ENCODE measurements around the gene NHSL1. TPM values are rescaled to one million over a fixed set of nuclear protein-coding genes. Genes with fewer than 3 reads are reported as not detected.

Gene NHSL1
- total and polyA plus RNA-seq, 2 donors (not counting 3 experiments of a cell fraction or from before 2014, with no cell fraction given): 24.8 to 55.0 TPM

GRCh38 chr6:138461647-138462046, 37.6 kb downstream of the NHSL1 start:
- no peak overlapping the region for H3K27ac ChIP-seq (ENCODE audit: insufficient read depth, low read depth, low read length)
- peaks cover 8% of the 10 kb centered on the region for H3K79me2 ChIP-seq (ENCODE audit: control insufficient read depth, insufficient read depth, low read length)
- H3K27me3 ChIP-seq (ENCODE audit: control insufficient read depth in 2 of 2, insufficient read depth in 2 of 2, low read length in 2 of 2): no peaks in the 10 kb centered on the region
- CTCF ChIA-PET: no interaction called here
- H4K20me1 ChIP-seq (replicated peaks; ENCODE audit: control insufficient read depth, extremely low read depth, insufficient read depth, low read length): no peaks in the 10 kb centered on the region
- no peak for TF ChIP-seq GATA2 (IDR thresholded peaks at IDR 0.05; ENCODE audit: insufficient read depth, insufficient read length, low read depth, low read length)
- TF ChIP-seq POLR2AphosphoS5 (IDR thresholded peaks at IDR 0.05; ENCODE audit: insufficient read depth, low read depth, low read length): no peak
- no peak for TF ChIP-seq EZH2 (IDR thresholded peaks at IDR 0.05; ENCODE audit: borderline replicate concordance, low read depth, low read length, severe bottlenecking)
- TF ChIP-seq, protein P1, sequence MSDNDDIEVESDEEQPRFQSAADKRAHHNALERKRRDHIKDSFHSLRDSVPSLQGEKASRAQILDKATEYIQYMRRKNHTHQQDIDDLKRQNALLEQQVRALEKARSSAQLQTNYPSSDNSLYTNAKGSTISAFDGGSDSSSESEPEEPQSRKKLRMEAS (IDR thresholded peaks at IDR 0.05; ENCODE audit: insufficient read depth, insufficient read length): no peak
- TF ChIP-seq, protein P2, sequence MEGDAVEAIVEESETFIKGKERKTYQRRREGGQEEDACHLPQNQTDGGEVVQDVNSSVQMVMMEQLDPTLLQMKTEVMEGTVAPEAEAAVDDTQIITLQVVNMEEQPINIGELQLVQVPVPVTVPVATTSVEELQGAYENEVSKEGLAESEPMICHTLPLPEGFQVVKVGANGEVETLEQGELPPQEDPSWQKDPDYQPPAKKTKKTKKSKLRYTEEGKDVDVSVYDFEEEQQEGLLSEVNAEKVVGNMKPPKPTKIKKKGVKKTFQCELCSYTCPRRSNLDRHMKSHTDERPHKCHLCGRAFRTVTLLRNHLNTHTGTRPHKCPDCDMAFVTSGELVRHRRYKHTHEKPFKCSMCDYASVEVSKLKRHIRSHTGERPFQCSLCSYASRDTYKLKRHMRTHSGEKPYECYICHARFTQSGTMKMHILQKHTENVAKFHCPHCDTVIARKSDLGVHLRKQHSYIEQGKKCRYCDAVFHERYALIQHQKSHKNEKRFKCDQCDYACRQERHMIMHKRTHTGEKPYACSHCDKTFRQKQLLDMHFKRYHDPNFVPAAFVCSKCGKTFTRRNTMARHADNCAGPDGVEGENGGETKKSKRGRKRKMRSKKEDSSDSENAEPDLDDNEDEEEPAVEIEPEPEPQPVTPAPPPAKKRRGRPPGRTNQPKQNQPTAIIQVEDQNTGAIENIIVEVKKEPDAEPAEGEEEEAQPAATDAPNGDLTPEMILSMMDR (IDR thresholded peaks at IDR 0.05; ENCODE audit: extremely low read depth in 1 of 2, insufficient read depth in 1 of 2, low read depth in 1 of 2, low read length in 2 of 2): no peak
- TF ChIP-seq JUN (IDR thresholded peaks at IDR 0.05; ENCODE audit: borderline replicate concordance, insufficient read depth, insufficient read length, low read depth): no peak
- no peak for TF ChIP-seq FOS (IDR thresholded peaks at IDR 0.05; ENCODE audit: borderline replicate concordance, insufficient read depth, low read length)
- TF ChIP-seq MYC (IDR thresholded peaks at IDR 0.05; ENCODE audit: low read depth, low read length): no peak
- TF ChIP-seq POLR2A (IDR thresholded peaks at IDR 0.05; ENCODE audit: low read depth, low read length): no peak
- BruUV-seq (replicated peaks): no TSS peak
- POLR2A ChIA-PET: no interaction called here
- FAIRE-seq: no peak
- DNase-seq (ENCODE audit: low read depth, low spot score): no peak
- no peak overlapping the region for H2AFZ ChIP-seq (ENCODE audit: low read depth, low read length)
- H3K36me3 ChIP-seq (ENCODE audit: control insufficient read depth in 2 of 2, extremely low read depth in 1 of 2, insufficient read depth in 2 of 2, low read length in 2 of 2): peaks cover 4 to 11% of the 10 kb centered on the region in 2 experiments
- no peak overlapping the region for H3K4me3 ChIP-seq (replicated peaks in 1 of 3; ENCODE audit: insufficient read depth in 1 of 3, low read depth in 1 of 3, low read length in 3 of 3)
- H3K4me2 ChIP-seq (ENCODE audit: insufficient read depth, low read length): no peak overlapping the region
- dilution Hi-C loops (cut with MboI; ENCODE audit: extremely low pct_ligation_motif_present, low sequenced_read_pairs): no loop called here
- no peaks in the 10 kb centered on the region for H3K9me3 ChIP-seq (replicated peaks; ENCODE audit: control insufficient read depth, insufficient read depth, low read length)
- H3K9ac ChIP-seq (replicated peaks; ENCODE audit: extremely low read depth, insufficient read depth, low read length): no peak overlapping the region
- H3K9me1 ChIP-seq (replicated peaks; ENCODE audit: control insufficient read depth, extremely low read depth, insufficient read depth, low read length): no peaks in the 10 kb centered on the region
- intact Hi-C loops (cut with micrococcal nuclease): no loop called here
- peaks cover 8% of the 10 kb centered on the region for H3K4me1 ChIP-seq (ENCODE audit: control insufficient read depth, extremely low read depth, insufficient read depth, low read length)

Data from endothelial cell of umbilical vein (primary cell).